GM19043 (cell line): Measurements from ENCODE around the gene ULK3.

Experiments
- ATAC-seq: cut with Tn5 transposase; IDR thresholded peaks from one replicate; pipeline ENCODE4 v1.9.1; 2021; ENCODE audit warnings: low read depth; ENCODE audit not compliant: unreplicated experiment

ULK3 gene

GRCh38 chr15:74787251-74788041 lies 55.5 kb downstream of the ULK3 start:
- ATAC-seq, result peak; percentile 35

- ATAC-seq, result no peak
These were observed 56.3 kb downstream of the ULK3 start for GRCh38 chr15:74786551-74787165.
